HG02938 (cell line): ENCODE measurements around the gene CD27.
"Not testable (repeated sequence)": the region's sequence is repeated elsewhere in the genome, so short reads cannot be mapped to it uniquely, and the experiment has no call there.

Experiments used
- ATAC-seq: cut with Tn5 transposase; IDR thresholded peaks from one replicate; pipeline ENCODE4 v1.9.1; 2021; ENCODE audit warnings: mild to moderate bottlenecking, moderate library complexity; ENCODE audit not compliant: unreplicated experiment

CD27 gene

GRCh38 chr12:6478416-6478815 lies 33.7 kb downstream of the CD27 start:
- ATAC-seq: no peak

GRCh38 chr12:6488240-6488639 lies 43.5 kb downstream of the CD27 start:
- ATAC-seq: no peak

GRCh38 chr12:6489449-6489848 lies 44.7 kb downstream of the CD27 start:
- ATAC-seq: no peak

GRCh38 chr12:6490673-6491072 lies 45.9 kb downstream of the CD27 start:
- ATAC-seq: not testable (repeated sequence)

- peak; percentile 62 for ATAC-seq
These were observed 48.2 kb downstream of the CD27 start, which contains the start of gene MRPL51 for GRCh38 chr12:6492838-6493496. MRPL51 (minus strand) TSS chr12:6493262; CDS start chr12:6493136, 126 bp downstream.

- peak; percentile 80 for ATAC-seq
These were observed 48.9 kb downstream of the CD27 start, which contains the start of gene NCAPD2 for GRCh38 chr12:6493497-6494257. NCAPD2 (plus strand) TSS chr12:6494102; CDS start chr12:6495099, 997 bp downstream.

GRCh38 chr12:6494258-6494743 lies 49.5 kb downstream of the CD27 start:
- no peak for ATAC-seq

- no peak for ATAC-seq
These were observed 50.2 kb downstream of the CD27 start for GRCh38 chr12:6494968-6495367.

GRCh38 chr12:6497291-6497690 lies 52.5 kb downstream of the CD27 start:
- ATAC-seq: not testable (repeated sequence)

- no peak for ATAC-seq
These were observed 55.7 kb downstream of the CD27 start for GRCh38 chr12:6500466-6500865.
